Neural progenitor cell (in vitro differentiated cells): ENCODE results near the gene NKX2-2. TPM values are rescaled to one million over a fixed set of nuclear protein-coding genes. Genes with fewer than 3 reads are reported as not detected.

ENCODE experiments used
- DNase-seq: peaks from one replicate; pipeline ENCODE4 v3.0.0-alpha.2; 2016; ENCODE audit warnings: low spot score
- H2AFZ ChIP-seq: fragments of 200-600 bp; sonication (generic); replicated peaks from 2 replicates; pipeline ENCODE4 v1.6.1; 2016; ENCODE audit warnings: antibody characterized with exemption
- H3F3A ChIP-seq: fragments of 200-600 bp; sonication (generic); 2 replicates; pipeline ENCODE4 v1.6.1; 2016; ENCODE audit warnings: antibody characterized with exemption, low read depth
- H3K27ac ChIP-seq: fragments of 200-600 bp; sonication (generic); 2 replicates; pipeline ENCODE4 v1.5.1; 2016; ENCODE audit warnings: mild to moderate bottlenecking
- H3K27me3 ChIP-seq: fragments of 200-600 bp; sonication (generic); 2 replicates; pipeline ENCODE4 v1.6.1; 2016; ENCODE audit warnings: mild to moderate bottlenecking, moderate library complexity
- H3K36me3 ChIP-seq: fragments of 200-600 bp; sonication (generic); 2 replicates; pipeline ENCODE4 v1.5.1; 2016
- H3K4me1 ChIP-seq: fragments of 200-600 bp; sonication (generic); 2 replicates; pipeline ENCODE4 v1.6.1; 2016; ENCODE audit warnings: mixed run types
- H3K4me2 ChIP-seq: fragments of 200-600 bp; sonication (generic); 2 replicates; pipeline ENCODE4 v1.6.1; 2016
- H3K4me3 ChIP-seq: fragments of 200-600 bp; sonication (generic); 2 replicates; pipeline ENCODE4 v1.5.1; 2016
- H3K79me2 ChIP-seq: fragments of 200-600 bp; sonication (generic); 2 replicates; pipeline ENCODE4 v1.6.1; 2016; ENCODE audit warnings: low read depth
- H3K9ac ChIP-seq: fragments of 200-600 bp; sonication (generic); 2 replicates; pipeline ENCODE4 v1.6.1; 2016
- H3K9me3 ChIP-seq: fragments of 200-600 bp; sonication (generic); 2 replicates; pipeline ENCODE4 v1.5.1; 2016; ENCODE audit warnings: low read depth
- H4K20me1 ChIP-seq: fragments of 200-600 bp; sonication (generic); 2 replicates; pipeline ENCODE4 v1.6.1; 2016; ENCODE audit warnings: low read depth
- H3K27ac Mint-ChIP-seq: 3 replicates; pipeline ENCODE4 v1.8.0; 2021; ENCODE audit warnings: mixed read lengths
- H3K27me3 Mint-ChIP-seq: 2 replicates; pipeline ENCODE4 v1.8.0; 2022; ENCODE audit warnings: low read depth, mild to moderate bottlenecking, inconsistent platforms, moderate library complexity, mixed read lengths; ENCODE audit not compliant: insufficient read depth
- H3K36me3 Mint-ChIP-seq: 3 replicates; pipeline ENCODE4 v1.8.0; 2021; ENCODE audit warnings: mixed read lengths
- H3K4me1 Mint-ChIP-seq: 3 replicates; pipeline ENCODE4 v1.8.0; 2021; ENCODE audit warnings: mixed read lengths
- H3K4me3 Mint-ChIP-seq: 3 replicates; pipeline ENCODE4 v1.8.0; 2021; ENCODE audit warnings: mild to moderate bottlenecking, moderate library complexity, mixed read lengths
- H3K9me3 Mint-ChIP-seq: 3 replicates; pipeline ENCODE4 v1.8.0; 2020; ENCODE audit warnings: mixed read lengths
- CTCF ChIP-seq: fragments of 200-600 bp; sonication (generic); IDR thresholded peaks from 2 replicates; pipeline ENCODE4 v1.5.1; 2017; ENCODE audit warnings: antibody characterized with exemption, mild to moderate bottlenecking
- EZH2 ChIP-seq: fragments of 200-600 bp; sonication (generic); IDR thresholded peaks from 2 replicates; pipeline ENCODE4 v1.6.1; 2017; ENCODE audit warnings: antibody characterized with exemption, mild to moderate bottlenecking, moderate library complexity
- EZH2phosphoT487 ChIP-seq: fragments of 200-600 bp; sonication (generic); IDR thresholded peaks from 2 replicates; pipeline ENCODE4 v1.6.1; 2017; ENCODE audit warnings: antibody characterized with exemption
- total RNA-seq: library from RNA; depleted of rRNA; stranded (reverse); fragments of >200 nt; gene quantifications from 2 replicates; pipeline ENCODE4 v1.2.3, GENCODE V29; 2015; ENCODE audit warnings: low replicate concordance

The NKX2-2 gene
- total RNA-seq, 1 donor from 2014 or later: not detected

- peaks cover 21% of the 10 kb centered on the region for H3K4me1 ChIP-seq
These were observed 5.4 kb downstream of the NKX2-2 start for GRCh38 chr20:21508230-21509078.

GRCh38 chr20:21507400-21508229 lies 6.2 kb downstream of the NKX2-2 start:
- H3K36me3 Mint-ChIP-seq: no peaks in the 10 kb centered on the region
- H3K4me3 ChIP-seq: no peak overlapping the region
- peaks cover 67% of the 10 kb centered on the region for H4K20me1 ChIP-seq
- H3K4me2 ChIP-seq: no peak overlapping the region
- no peaks in the 10 kb centered on the region for H3K9me3 ChIP-seq
- no peak overlapping the region for H3K9ac ChIP-seq
- H3F3A ChIP-seq: peaks cover 14% of the 10 kb centered on the region
- H3K4me1 Mint-ChIP-seq: peaks cover 16% of the 10 kb centered on the region
- no peak for TF ChIP-seq CTCF
- TF ChIP-seq EZH2: peak; percentile 97
- peak; percentile 94 for TF ChIP-seq EZH2phosphoT487
- peaks cover 21% of the 10 kb centered on the region for H3K4me1 ChIP-seq
- H3K9me3 Mint-ChIP-seq: no peaks in the 10 kb centered on the region
- peaks cover 73% of the 10 kb centered on the region for H3K27me3 Mint-ChIP-seq
- no peak overlapping the region for H3K27ac ChIP-seq
- peak; percentile 36 for DNase-seq
- no peak overlapping the region for H2AFZ ChIP-seq
- H3K36me3 ChIP-seq: no peaks in the 10 kb centered on the region
- H3K79me2 ChIP-seq: no peaks in the 10 kb centered on the region
- H3K4me3 Mint-ChIP-seq: peak overlapping the region; percentile 76
- no peak overlapping the region for H3K27ac Mint-ChIP-seq
- H3K27me3 ChIP-seq: peaks cover 95% of the 10 kb centered on the region

More at GRCh38 chr20:21508230-21509078, 5.4 kb downstream of the NKX2-2 start:
- Histone ChIP-seq H2AFZ (no peak overlapping the region), H3K4me3 (peak overlapping the region; percentile 18), H3K79me2 (no peaks in the 10 kb centered on the region), H3K9ac (no peak overlapping the region), H3K4me2 (peak overlapping the region; percentile 55), H3K36me3 (no peaks in the 10 kb centered on the region), H3K9me3 (no peaks in the 10 kb centered on the region), H3K27me3 (peaks cover 100% of the 10 kb centered on the region), H4K20me1 (peaks cover 75% of the 10 kb centered on the region), H3K27ac (no peak overlapping the region), H3F3A (peaks cover 19% of the 10 kb centered on the region)
- H3K27ac Mint-ChIP-seq: no peak overlapping the region
- H3K36me3 Mint-ChIP-seq: no peaks in the 10 kb centered on the region
- no peak overlapping the region for H3K4me3 Mint-ChIP-seq
- no peaks in the 10 kb centered on the region for H3K9me3 Mint-ChIP-seq
- TF ChIP-seq EZH2phosphoT487: peak; percentile 17
- TF ChIP-seq EZH2: peak; percentile 16
- no peak for TF ChIP-seq CTCF
- H3K27me3 Mint-ChIP-seq: peaks cover 72% of the 10 kb centered on the region
- peaks cover 16% of the 10 kb centered on the region for H3K4me1 Mint-ChIP-seq
- DNase-seq: peak; percentile 61

- H3K9me3 Mint-ChIP-seq: no peaks in the 10 kb centered on the region
- no peaks in the 10 kb centered on the region for H3K79me2 ChIP-seq
- peak overlapping the region; percentile 89 for H2AFZ ChIP-seq
- peaks cover 14% of the 10 kb centered on the region for H3F3A ChIP-seq
- peak; percentile 89 for DNase-seq
- H3K4me3 ChIP-seq: peak overlapping the region; percentile 51
- H3K4me2 ChIP-seq: peak overlapping the region; percentile 91
- H4K20me1 ChIP-seq: peaks cover 50% of the 10 kb centered on the region
- H3K27ac ChIP-seq: no peak overlapping the region
- peaks cover 13% of the 10 kb centered on the region for H3K4me1 ChIP-seq
- H3K27me3 ChIP-seq: peaks cover 78% of the 10 kb centered on the region
- peaks cover 60% of the 10 kb centered on the region for H3K27me3 Mint-ChIP-seq
- peaks cover 14% of the 10 kb centered on the region for H3K4me1 Mint-ChIP-seq
- no peak overlapping the region for H3K27ac Mint-ChIP-seq
- no peak overlapping the region for H3K4me3 Mint-ChIP-seq
- H3K36me3 ChIP-seq: no peaks in the 10 kb centered on the region
- no peaks in the 10 kb centered on the region for H3K36me3 Mint-ChIP-seq
- no peaks in the 10 kb centered on the region for H3K9me3 ChIP-seq
- TF ChIP-seq CTCF (peak; percentile 96), EZH2phosphoT487 (peak; percentile 11), EZH2 (peak; percentile 11)
- no peak overlapping the region for H3K9ac ChIP-seq
These were observed 7.9 kb downstream of the NKX2-2 start for GRCh38 chr20:21505810-21506530.
